Activated B cell treated with CpG ODN at 0.5 μM for 24 hours (primary cell): ENCODE results near the gene SMARCB1. TPM values are rescaled to one million over a fixed set of nuclear protein-coding genes. Genes with fewer than 3 reads are reported as not detected.

Experiments
- ATAC-seq: fragments of 200-7000 bp; cut with Tn5 transposase; one replicate; pipeline ENCODE4 v1.10.0; 2021; ENCODE audit warnings: low read depth, mild to moderate bottlenecking, moderate library complexity
- CTCF ChIA-PET: fragments of 350-600 bp; sonication (Branson Sonifier 250); formaldehyde crosslinking; loops from one replicate; lab custom pipeline; 2021; ENCODE audit warnings: antibody characterized with exemption; lab: Charles Lee
- POLR2A ChIA-PET: fragments of 350-600 bp; sonication (Branson Sonifier 250); formaldehyde crosslinking; loops from one replicate; lab custom pipeline; 2021; ENCODE audit warnings: antibody characterized with exemption; lab: Charles Lee
- DNase-seq: peaks from one replicate; pipeline ENCODE4 v3.0.0; 2022
- H3K27ac Mint-ChIP-seq: one replicate; pipeline ENCODE4 v1.8.0; 2020; ENCODE audit warnings: mixed read lengths
- H3K27me3 Mint-ChIP-seq: one replicate; pipeline ENCODE4 v1.8.0; 2021; ENCODE audit warnings: mixed read lengths
- H3K36me3 Mint-ChIP-seq: one replicate; pipeline ENCODE4 v1.8.0; 2021; ENCODE audit warnings: low read depth, mixed read lengths
- H3K4me1 Mint-ChIP-seq: one replicate; pipeline ENCODE4 v1.8.0; 2021; ENCODE audit warnings: mixed read lengths
- H3K4me3 Mint-ChIP-seq: one replicate; pipeline ENCODE4 v1.8.0; 2020; ENCODE audit warnings: mild to moderate bottlenecking, mixed read lengths
- H3K9me3 Mint-ChIP-seq: one replicate; pipeline ENCODE4 v1.8.0; 2020; ENCODE audit warnings: mixed read lengths
- CTCF ChIP-seq: fragments of 200-600 bp; IDR thresholded peaks from one replicate; pipeline ENCODE4 v1.8.0; 2022; ENCODE audit warnings: antibody characterized with exemption, mild to moderate bottlenecking
- intact Hi-C: fragments of 100-400 bp; cut with micrococcal nuclease; formaldehyde crosslinking; loops from one replicate; pipeline ENCODE4 v1.15.1; 2024
- total RNA-seq: library from RNA; stranded (reverse); gene quantifications from 2 replicates; pipeline ENCODE4 v1.2.3, GENCODE V29; 2022

SMARCB1 gene
- total RNA-seq, 1 donor from 2014 or later, result 161 TPM

GRCh38 chr22:23777776-23778576 is 8.8 kb upstream of the SMARCB1 start:
- H3K27me3 Mint-ChIP-seq, result no peaks in the 10 kb centered on the region
- intact Hi-C loops, result no loop called here
- ChIA-PET POLR2A (interaction anchor here (0.8 to 2.2 kb wide), 2 partner anchors 9 to 21 kb away, joined by 4 to 6 read pairs; partner anchors contain the start of gene SMARCB1), CTCF (interaction anchor here (0.5 kb wide), 1 partner anchor 20 kb away, joined by 3 read pairs; no protein-coding TSS in a partner anchor)
- H3K36me3 Mint-ChIP-seq, result peaks cover 4% of the 10 kb centered on the region
- no peak for DNase-seq
- no peaks in the 10 kb centered on the region for H3K9me3 Mint-ChIP-seq
- TF ChIP-seq CTCF, result no peak
- no peak overlapping the region for H3K4me3 Mint-ChIP-seq
- H3K27ac Mint-ChIP-seq, result no peak overlapping the region
- ATAC-seq, result no peak
- H3K4me1 Mint-ChIP-seq, result peaks cover 11% of the 10 kb centered on the region

- TF ChIP-seq CTCF, result no peak
- H3K36me3 Mint-ChIP-seq, result peaks cover 4% of the 10 kb centered on the region
- ChIA-PET POLR2A (interaction anchor here (2.2 kb wide), 1 partner anchor 8 kb away, joined by 6 read pairs; the partner anchor contains the start of gene SMARCB1), CTCF (no interaction called here)
- DNase-seq, result no peak
- intact Hi-C loops, result no loop called here
- peaks cover 6% of the 10 kb centered on the region for H3K4me1 Mint-ChIP-seq
- H3K27me3 Mint-ChIP-seq, result no peaks in the 10 kb centered on the region
- no peak overlapping the region for H3K4me3 Mint-ChIP-seq
- H3K9me3 Mint-ChIP-seq, result no peaks in the 10 kb centered on the region
- ATAC-seq, result no peak
- no peak overlapping the region for H3K27ac Mint-ChIP-seq
Measured at GRCh38 chr22:23778577-23778900, 8.2 kb upstream of the SMARCB1 start.

- no peak for TF ChIP-seq CTCF
- Mint-ChIP-seq H3K27ac (no peak overlapping the region), H3K27me3 (no peaks in the 10 kb centered on the region), H3K4me3 (no peak overlapping the region), H3K4me1 (peaks cover 4% of the 10 kb centered on the region), H3K36me3 (peaks cover 4% of the 10 kb centered on the region), H3K9me3 (no peaks in the 10 kb centered on the region)
- CTCF ChIA-PET, result no interaction called here
- DNase-seq (no peak), ATAC-seq (no peak)
- intact Hi-C loops, result no loop called here
- POLR2A ChIA-PET, result interaction anchor here (0.6 kb wide), 1 partner anchor 30 kb away, joined by 6 read pairs; no protein-coding TSS in a partner anchor
Measured at GRCh38 chr22:23779083-23779482, 7.7 kb upstream of the SMARCB1 start.

- CTCF ChIA-PET, result no interaction called here
- no peak for ATAC-seq
- POLR2A ChIA-PET, result no interaction called here
- Mint-ChIP-seq H3K4me1 (peaks cover 7% of the 10 kb centered on the region), H3K9me3 (no peaks in the 10 kb centered on the region), H3K36me3 (peaks cover 4% of the 10 kb centered on the region), H3K4me3 (no peak overlapping the region), H3K27ac (no peak overlapping the region), H3K27me3 (no peaks in the 10 kb centered on the region)
- no peak for DNase-seq
- TF ChIP-seq CTCF, result no peak
- intact Hi-C loops, result no loop called here
Measured at GRCh38 chr22:23779731-23780130, 7.0 kb upstream of the SMARCB1 start.

- intact Hi-C loops, result no loop called here
- ChIA-PET CTCF (no interaction called here), POLR2A (no interaction called here)
- H3K36me3 Mint-ChIP-seq, result peaks cover 4% of the 10 kb centered on the region
- H3K4me1 Mint-ChIP-seq, result peaks cover 5% of the 10 kb centered on the region
- no peak for TF ChIP-seq CTCF
- H3K27me3 Mint-ChIP-seq, result no peaks in the 10 kb centered on the region
- no peaks in the 10 kb centered on the region for H3K9me3 Mint-ChIP-seq
- no peak overlapping the region for H3K27ac Mint-ChIP-seq
- no peak for ATAC-seq
- DNase-seq, result no peak
- no peak overlapping the region for H3K4me3 Mint-ChIP-seq
Measured at GRCh38 chr22:23780146-23780748, 6.5 kb upstream of the SMARCB1 start.
